Sigmoid colon (tissue), 7 donors: Measurements from ENCODE around the gene GBGT1. TPM values are rescaled to one million over a fixed set of nuclear protein-coding genes. Genes with fewer than 3 reads are reported as not detected.
A peak's percentile ranks its signal among the peaks of the same experiment; 100 is the strongest.

Experiments
- DNase-seq: peaks from one replicate; pipeline ENCODE4 v3.0.0-alpha.2; 2019
- H3K27ac ChIP-seq, 4 donors: fragments of 200-600 bp; sonication (generic); one replicate each; pipeline ENCODE4 v1.5.1; 2016 to 2019; ENCODE audit warnings: mild to moderate bottlenecking in 1 of 4
- H3K27me3 ChIP-seq, 3 donors: fragments of 200-600 bp; sonication (generic); one replicate each; pipeline ENCODE4 v1.5.1; 2019; ENCODE audit warnings: mild to moderate bottlenecking in 1 of 3
- H3K36me3 ChIP-seq, 4 donors: fragments of 200-600 bp; sonication (generic); one replicate each; pipeline ENCODE4 v1.5.1; 2016 to 2019
- H3K4me1 ChIP-seq, 4 donors: fragments of 200-600 bp; sonication (generic); one replicate each; pipeline ENCODE4 v1.5.1; 2017 to 2019
- H3K4me3 ChIP-seq, 4 donors: fragments of 200-600 bp; sonication (generic); one replicate each; pipeline ENCODE4 v1.5.1; 2017 to 2019; ENCODE audit warnings: mild to moderate bottlenecking in 2 of 4, moderate library complexity in 1 of 4
- H3K9me3 ChIP-seq, 4 donors: fragments of 200-600 bp in 3 of 4; sonication (generic) in 3 of 4; one replicate each; pipeline versions ENCODE4 v1.5.1 to v1.6.1; 2013 to 2019
- CTCF ChIP-seq, 4 experiments: fragments of 450-650 bp in 3 of 4; fragments of 200-600 bp in 1 of 4; IDR thresholded peaks; one replicate each; pipeline ENCODE4 v1.5.1; 2016 to 2019; ENCODE audit warnings: antibody characterized with exemption in 4 of 4, mild to moderate bottlenecking in 3 of 4, moderate library complexity in 2 of 4
- EP300 ChIP-seq, 4 donors: sonication (generic); formaldehyde crosslinking; IDR thresholded peaks; one replicate each; pipeline ENCODE4 v1.6.1; 2017; ENCODE audit warnings: antibody characterized with exemption in 4 of 4
- POLR2A ChIP-seq, 2 donors: fragments of 450-650 bp; IDR thresholded peaks; one replicate each; pipeline ENCODE4 v1.6.1; 2016; ENCODE audit warnings: antibody characterized with exemption in 2 of 2, mild to moderate bottlenecking in 2 of 2, moderate library complexity in 2 of 2
- POLR2AphosphoS5 ChIP-seq, 4 donors: sonication (generic); formaldehyde crosslinking; IDR thresholded peaks; one replicate each; pipeline ENCODE4 v1.6.1; 2017; ENCODE audit warnings: antibody characterized with exemption in 4 of 4
- WGBS, 2 donors: extraction: QIAGEN DNeasy Blood & Tissue Kit; methylation state at CpG; one replicate each; pipeline ENCODE4 v1.1.7; 2013; 5-methylcytosine and 5-hydroxymethylcytosine counted together
- intact Hi-C: fragments of 100-400 bp; cut with DNase I; formaldehyde crosslinking; loops from one replicate; pipeline ENCODE4 v1.15.1; 2023
- polyA plus RNA-seq, 3 donors: library from polyadenylated mRNA; stranded (reverse); fragments of 200-250 nt; gene quantifications; one replicate each; pipeline ENCODE4 v1.2.3, GENCODE V29; 2013
- total RNA-seq, 4 donors: library from RNA; depleted of rRNA; stranded (reverse); fragments of >200 nt; gene quantifications; one replicate each; pipeline ENCODE4 v1.1.0, GENCODE V29; 2016
- donor health status: healthy with polysubstance abuse.
- donor health status: Bipolar disorder and iron deficiency.
- donor health status: healthy.

Gene GBGT1
- total and polyA plus RNA-seq, 7 donors = 4.2 to 31.1 (median 9.9) TPM

- Histone ChIP-seq H3K4me3 (peak overlapping the region in 2 of 4 donors; percentile 87 to 94), H3K27ac (peak overlapping the region; percentile 89 to 94 (median 93)), H3K9me3 (no peaks in the 10 kb centered on the region), H3K36me3 (no peaks in the 10 kb centered on the region), H3K4me1 (peaks cover 0 to 94% (median 80%) of the 10 kb centered on the region in 4 donors), H3K27me3 (no peaks in the 10 kb centered on the region)
- intact Hi-C loops = no loop called here
- TF ChIP-seq POLR2A (IDR thresholded peaks at IDR 0.05) (no peak), CTCF (IDR thresholded peaks at IDR 0.05) (no peak), EP300 (IDR thresholded peaks at IDR 0.05) (no peak), POLR2AphosphoS5 (IDR thresholded peaks at IDR 0.05) (no peak)
- no peak for DNase-seq
- WGBS, 2 donors = 88 to 93% methylated on average over 3 of the region's 3 CpGs
These were observed 45.1 kb downstream of the GBGT1 start for GRCh38 chr9:133118568-133118967.

- TF ChIP-seq POLR2A (IDR thresholded peaks at IDR 0.05) (no peak), POLR2AphosphoS5 (IDR thresholded peaks at IDR 0.05) (no peak), CTCF (IDR thresholded peaks at IDR 0.05) (no peak), EP300 (IDR thresholded peaks at IDR 0.05) (no peak)
- peak overlapping the region in 3 of 4 donors; percentile 10 to 94 (median 93) for H3K27ac ChIP-seq
- H3K4me3 ChIP-seq = no peak overlapping the region
- intact Hi-C loops = no loop called here
- DNase-seq = no peak
- H3K4me1 ChIP-seq = peaks cover 0 to 96% (median 83%) of the 10 kb centered on the region in 4 donors
- no peaks in the 10 kb centered on the region for H3K27me3 ChIP-seq
- WGBS, 2 donors = 95 to 98% methylated on average over 3 of the region's 3 CpGs
- no peaks in the 10 kb centered on the region for H3K9me3 ChIP-seq
- H3K36me3 ChIP-seq = no peaks in the 10 kb centered on the region
These were observed 45.6 kb downstream of the GBGT1 start for GRCh38 chr9:133118179-133118520.

- Histone ChIP-seq H3K27ac (peak overlapping the region in 3 of 4 donors; percentile 10 to 94 (median 93)), H3K27me3 (no peaks in the 10 kb centered on the region), H3K36me3 (no peaks in the 10 kb centered on the region), H3K9me3 (no peaks in the 10 kb centered on the region), H3K4me3 (no peak overlapping the region), H3K4me1 (peaks cover 0 to 96% (median 85%) of the 10 kb centered on the region in 4 donors)
- peak; percentile 86 for DNase-seq
- intact Hi-C loops = no loop called here
- 70 to 79% methylated on average over 18 of the region's 18 CpGs for WGBS, 2 donors
- TF ChIP-seq POLR2A (IDR thresholded peaks at IDR 0.05) (no peak), POLR2AphosphoS5 (IDR thresholded peaks at IDR 0.05) (peak in 1 of 4 donors; percentile 25)
These were observed 46.2 kb downstream of the GBGT1 start for GRCh38 chr9:133117271-133118178.

DNA sequence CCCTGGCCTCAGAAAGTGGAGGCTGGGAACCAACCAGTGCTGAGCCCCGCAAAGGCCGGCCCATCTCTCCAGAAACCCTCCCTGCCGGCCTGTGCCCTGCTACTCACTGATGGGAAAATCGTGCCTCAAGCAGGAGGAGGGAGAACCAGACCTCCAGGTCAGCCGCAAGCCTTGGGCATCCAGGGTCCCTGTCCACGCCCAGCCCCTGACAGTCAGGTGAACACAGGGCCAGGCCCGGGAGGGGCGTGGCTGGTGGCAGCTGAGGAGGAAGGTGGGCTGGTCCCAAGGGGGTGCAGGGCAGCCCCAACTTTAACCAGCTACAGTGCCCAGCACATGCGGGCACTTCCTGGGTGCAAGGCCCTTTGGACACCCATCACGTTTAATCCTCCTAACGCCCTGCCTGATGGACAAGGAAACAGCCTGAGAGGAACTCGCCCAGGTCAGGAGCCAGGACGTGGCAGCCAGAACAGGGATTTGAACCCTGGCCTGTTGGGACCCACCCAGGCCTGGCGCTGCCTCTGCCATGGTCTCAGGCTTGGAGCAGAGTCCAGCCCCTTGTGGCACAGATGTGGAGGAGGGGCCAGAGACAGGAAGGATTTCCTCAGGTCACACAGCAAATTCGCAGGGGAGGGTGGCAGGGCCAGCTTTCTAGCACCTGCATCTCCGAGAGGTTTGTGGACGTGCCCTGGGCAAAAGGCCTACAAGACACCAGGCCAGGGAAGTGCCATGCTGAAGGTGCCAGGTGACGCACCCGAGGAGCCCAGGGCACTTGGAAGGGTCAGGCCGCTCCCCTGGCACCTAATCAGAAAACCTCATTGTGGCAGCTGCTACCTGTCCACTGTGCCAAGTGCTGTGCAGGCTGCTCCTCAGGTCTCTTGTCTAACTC is 47.1 kb downstream of the GBGT1 start:
- Histone ChIP-seq H3K27me3 (no peaks in the 10 kb centered on the region), H3K9me3 (no peaks in the 10 kb centered on the region), H3K4me3 (no peak overlapping the region), H3K4me1 (peaks cover 0 to 93% (median 87%) of the 10 kb centered on the region in 4 donors), H3K36me3 (peaks cover 0 to 5% (median 2%) of the 10 kb centered on the region in 4 donors), H3K27ac (peak overlapping the region; percentile 25 to 94 (median 82))
- TF ChIP-seq CTCF (IDR thresholded peaks at IDR 0.05) (no peak), POLR2AphosphoS5 (IDR thresholded peaks at IDR 0.05) (no peak), EP300 (IDR thresholded peaks at IDR 0.05) (no peak)
- intact Hi-C loops = no loop called here
- no peak for DNase-seq
- 70 to 84% methylated on average over 20 of the region's 20 CpGs for WGBS, 2 donors
